Cerebellar cortex (tissue), 1 donor: ENCODE measurements around the gene NTRK1.

Source experiments
- DNase-seq: peaks from one replicate; pipeline ENCODE4 v3.0.0-alpha.2; 2015; ENCODE audit warnings: low spot score

The NTRK1 gene

GRCh38 chr1:156860628-156861423, at the start of gene NTRK1:
NTRK1 (plus strand) TSS chr1:156860865; CDS start chr1:156860935, 70 bp downstream.
- no peak for DNase-seq

GRCh38 chr1:156811168-156811567, 49.5 kb upstream of the NTRK1 start:
- no peak for DNase-seq

GRCh38 chr1:156812293-156812990, 48.2 kb upstream of the NTRK1 start:
- no peak for DNase-seq

GRCh38 chr1:156813298-156813697, 47.4 kb upstream of the NTRK1 start:
- DNase-seq = no peak

- DNase-seq = no peak
These were observed 46.7 kb upstream of the NTRK1 start for GRCh38 chr1:156813750-156814570.

- no peak for DNase-seq
These were observed 45.9 kb upstream of the NTRK1 start for GRCh38 chr1:156814571-156815260.

- no peak for DNase-seq
These were observed 45.3 kb upstream of the NTRK1 start for GRCh38 chr1:156815307-156815826.

- DNase-seq = no peak
These were observed 44.7 kb upstream of the NTRK1 start for GRCh38 chr1:156815961-156816422.

- no peak for DNase-seq
These were observed 43.9 kb upstream of the NTRK1 start, which contains the start of gene SH2D2A for GRCh38 chr1:156816561-156817328. SH2D2A (minus strand) TSS chr1:156816848; CDS start chr1:156816708, 140 bp downstream.

- DNase-seq = no peak
These were observed 38.9 kb upstream of the NTRK1 start for GRCh38 chr1:156821801-156822200.

GRCh38 chr1:156822680-156823079, 38.0 kb upstream of the NTRK1 start:
- no peak for DNase-seq

GRCh38 chr1:156823210-156823790, 37.4 kb upstream of the NTRK1 start:
- DNase-seq = no peak

- no peak for DNase-seq
These were observed 34.0 kb upstream of the NTRK1 start for GRCh38 chr1:156826630-156827029.

GRCh38 chr1:156828400-156829124, 32.1 kb upstream of the NTRK1 start:
- no peak for DNase-seq

- no peak for DNase-seq
These were observed 28.2 kb upstream of the NTRK1 start for GRCh38 chr1:156832434-156832833.

- no peak for DNase-seq
These were observed 27.1 kb upstream of the NTRK1 start for GRCh38 chr1:156833603-156834002.

GRCh38 chr1:156834322-156834721, 26.3 kb upstream of the NTRK1 start:
- no peak for DNase-seq

- no peak for DNase-seq
These were observed 24.5 kb upstream of the NTRK1 start for GRCh38 chr1:156836041-156836654.

- DNase-seq = no peak
These were observed 23.8 kb upstream of the NTRK1 start for GRCh38 chr1:156836892-156837291.
